Central memory CD8-positive, alpha-beta T cell (primary cell): Measurements from ENCODE around the gene BRD4.
A peak's percentile ranks its signal among the peaks of the same experiment; 100 is the strongest.

Source experiments
- ATAC-seq: fragments of 150-1000 bp; cut with Tn5 transposase; replicated peaks from 2 replicates; pipeline ENCODE4 v1.10.0; 2022; ENCODE audit warnings: mild to moderate bottlenecking, moderate FRiP score, moderate number of reproducible peaks; ENCODE audit not compliant: poor library complexity, severe bottlenecking; ENCODE audit errors: extremely low read depth
- DNase-seq, 2 donors: peaks; one replicate each; pipeline ENCODE4 v3.0.0; 2021; ENCODE audit warnings: low spot score in 2 of 2
- H3K27ac Mint-ChIP-seq: one replicate; pipeline ENCODE4 v1.8.0; 2022; ENCODE audit warnings: low read depth, mild to moderate bottlenecking, moderate library complexity, mixed read lengths
- H3K27me3 Mint-ChIP-seq: one replicate; pipeline ENCODE4 v1.8.0; 2022; ENCODE audit warnings: mixed read lengths
- H3K36me3 Mint-ChIP-seq: one replicate; pipeline ENCODE4 v1.8.0; 2022; ENCODE audit warnings: mild to moderate bottlenecking, moderate library complexity, mixed read lengths; ENCODE audit not compliant: insufficient read depth
- H3K4me1 Mint-ChIP-seq: one replicate; pipeline ENCODE4 v1.8.0; 2022; ENCODE audit warnings: mixed read lengths
- H3K4me3 Mint-ChIP-seq: one replicate; pipeline ENCODE4 v1.8.0; 2022; ENCODE audit warnings: mild to moderate bottlenecking, moderate library complexity, mixed read lengths
- H3K9me3 Mint-ChIP-seq: one replicate; pipeline ENCODE4 v1.8.0; 2022; ENCODE audit warnings: mixed read lengths

The BRD4 gene

DNA sequence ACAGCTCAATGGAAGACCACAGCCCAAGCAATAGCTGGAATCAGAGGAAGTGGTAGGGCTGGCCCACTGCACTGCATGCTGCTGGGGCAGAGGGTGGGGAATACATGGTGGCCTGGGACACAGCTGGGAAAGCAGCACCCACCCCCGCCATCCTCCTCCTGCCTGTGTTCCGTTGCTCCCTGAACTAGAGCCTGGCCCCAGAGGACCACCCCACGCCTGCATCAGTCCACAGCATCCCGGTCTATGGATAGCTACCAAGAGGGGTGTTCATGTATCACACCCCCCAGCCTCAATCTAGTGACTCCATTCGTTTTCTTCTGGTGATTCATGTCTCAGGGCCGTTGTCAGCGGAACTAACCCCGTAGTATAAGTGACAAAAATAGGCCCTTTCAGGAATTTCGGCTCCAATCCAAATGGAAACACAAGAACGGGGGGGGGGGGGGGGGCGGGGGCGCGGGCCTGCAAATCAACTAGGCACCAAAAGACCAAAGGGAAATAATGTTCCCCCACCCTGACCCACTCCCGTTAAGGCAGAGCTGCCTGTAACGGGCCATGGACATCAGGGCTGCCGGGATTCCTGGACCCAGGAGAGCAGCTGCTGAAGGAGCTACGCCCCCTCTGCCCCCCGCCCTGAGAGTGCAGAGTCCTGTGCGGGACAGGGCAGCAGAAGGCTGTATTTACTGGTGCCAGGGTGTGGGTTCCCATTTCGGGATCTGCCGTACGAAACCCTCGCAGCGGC, 81.2 kb downstream of the BRD4 start:
- Mint-ChIP-seq H3K36me3 (peaks cover 28% of the 10 kb centered on the region), H3K4me1 (peaks cover 2% of the 10 kb centered on the region), H3K9me3 (no peaks in the 10 kb centered on the region), H3K27me3 (no peaks in the 10 kb centered on the region), H3K4me3 (no peak overlapping the region), H3K27ac (peak overlapping the region; percentile 35)
- ATAC-seq (no peak), DNase-seq (no peak)

DNA sequence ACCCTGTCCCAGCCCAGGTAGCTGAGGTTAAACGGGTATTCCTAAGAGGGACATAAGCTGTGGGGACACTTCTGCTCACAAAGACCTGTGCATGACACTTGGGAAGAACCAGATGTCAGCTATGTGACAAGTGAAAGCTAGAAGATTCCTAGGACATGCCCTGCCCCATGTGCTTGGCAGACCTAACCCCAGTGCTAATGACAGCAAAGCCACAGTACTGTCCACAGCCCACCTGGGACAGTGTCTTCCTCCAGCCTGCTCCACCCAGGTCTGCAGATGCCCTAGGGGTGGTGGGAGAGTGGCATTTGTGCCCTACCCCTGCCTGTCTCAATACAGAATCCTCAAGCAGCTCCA, 81.7 kb downstream of the BRD4 start:
- Mint-ChIP-seq H3K27me3 (no peaks in the 10 kb centered on the region), H3K9me3 (no peaks in the 10 kb centered on the region)

DNA sequence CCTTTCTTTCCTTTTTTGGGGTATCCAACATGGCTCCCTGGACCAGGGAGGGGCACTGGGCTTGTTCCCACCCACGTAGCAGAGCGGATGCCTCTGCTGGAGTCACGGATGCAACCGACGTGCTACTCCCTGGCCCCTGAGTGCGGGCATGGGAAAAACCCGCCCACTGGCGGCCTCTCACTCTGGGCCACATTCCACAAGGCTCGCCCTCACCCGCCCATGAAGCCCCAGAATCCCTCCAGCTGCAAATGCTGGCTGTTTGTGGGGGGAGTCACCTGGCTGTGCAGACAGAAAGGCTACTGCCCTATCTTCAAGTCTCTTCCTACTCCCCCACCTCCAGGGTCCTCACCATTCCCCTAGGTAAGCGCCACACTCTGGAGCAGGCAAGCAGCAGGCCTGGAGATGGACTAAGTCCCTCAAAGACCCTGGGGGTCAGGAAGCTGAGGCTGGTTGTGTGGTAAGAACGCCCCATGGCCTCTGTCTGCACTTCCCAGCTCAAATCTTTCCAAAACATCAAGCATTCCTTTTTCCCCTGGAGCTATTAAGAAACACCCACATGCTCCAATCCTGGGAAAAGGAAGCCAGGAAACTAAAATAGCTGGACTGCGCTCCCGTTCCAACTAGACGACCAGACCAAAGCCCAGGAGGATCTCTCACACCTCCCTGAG, 82.2 kb downstream of the BRD4 start:
- ATAC-seq (no peak), DNase-seq (no peak)
- peaks cover 24% of the 10 kb centered on the region for H3K36me3 Mint-ChIP-seq
- no peak overlapping the region for H3K27ac Mint-ChIP-seq
- no peaks in the 10 kb centered on the region for H3K27me3 Mint-ChIP-seq
- no peak overlapping the region for H3K4me3 Mint-ChIP-seq
- peaks cover 8% of the 10 kb centered on the region for H3K4me1 Mint-ChIP-seq
- no peaks in the 10 kb centered on the region for H3K9me3 Mint-ChIP-seq

More for the DNA sequence above, 81.7 kb downstream of the BRD4 start:
- no peak for DNase-seq
- H3K27ac Mint-ChIP-seq = peak overlapping the region; percentile 35
- H3K36me3 Mint-ChIP-seq = peaks cover 27% of the 10 kb centered on the region
- ATAC-seq = no peak
- H3K4me1 Mint-ChIP-seq = peaks cover 8% of the 10 kb centered on the region
- no peak overlapping the region for H3K4me3 Mint-ChIP-seq

DNA sequence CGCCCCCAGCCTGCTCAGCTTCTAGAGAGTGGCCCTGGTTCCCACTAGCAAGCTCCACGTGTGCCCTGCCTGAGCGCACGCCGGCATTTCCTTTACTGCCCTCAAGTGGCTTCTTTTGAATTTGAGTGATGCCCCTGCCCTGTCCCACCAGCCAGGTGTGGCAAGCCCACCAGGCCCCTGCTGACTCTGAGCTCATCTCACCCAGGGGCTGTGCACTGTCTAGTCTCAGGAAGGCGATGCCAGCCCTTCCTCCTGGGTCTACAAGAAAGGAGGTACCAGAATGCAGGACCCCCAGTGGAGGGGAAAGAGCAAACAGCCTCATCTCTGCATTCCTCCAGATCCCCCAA, 82.8 kb downstream of the BRD4 start:
- DNase-seq (no peak), ATAC-seq (no peak)
- Mint-ChIP-seq H3K9me3 (no peaks in the 10 kb centered on the region), H3K4me3 (no peak overlapping the region), H3K36me3 (peaks cover 21% of the 10 kb centered on the region), H3K4me1 (peaks cover 8% of the 10 kb centered on the region), H3K27me3 (no peaks in the 10 kb centered on the region), H3K27ac (no peak overlapping the region)

DNA sequence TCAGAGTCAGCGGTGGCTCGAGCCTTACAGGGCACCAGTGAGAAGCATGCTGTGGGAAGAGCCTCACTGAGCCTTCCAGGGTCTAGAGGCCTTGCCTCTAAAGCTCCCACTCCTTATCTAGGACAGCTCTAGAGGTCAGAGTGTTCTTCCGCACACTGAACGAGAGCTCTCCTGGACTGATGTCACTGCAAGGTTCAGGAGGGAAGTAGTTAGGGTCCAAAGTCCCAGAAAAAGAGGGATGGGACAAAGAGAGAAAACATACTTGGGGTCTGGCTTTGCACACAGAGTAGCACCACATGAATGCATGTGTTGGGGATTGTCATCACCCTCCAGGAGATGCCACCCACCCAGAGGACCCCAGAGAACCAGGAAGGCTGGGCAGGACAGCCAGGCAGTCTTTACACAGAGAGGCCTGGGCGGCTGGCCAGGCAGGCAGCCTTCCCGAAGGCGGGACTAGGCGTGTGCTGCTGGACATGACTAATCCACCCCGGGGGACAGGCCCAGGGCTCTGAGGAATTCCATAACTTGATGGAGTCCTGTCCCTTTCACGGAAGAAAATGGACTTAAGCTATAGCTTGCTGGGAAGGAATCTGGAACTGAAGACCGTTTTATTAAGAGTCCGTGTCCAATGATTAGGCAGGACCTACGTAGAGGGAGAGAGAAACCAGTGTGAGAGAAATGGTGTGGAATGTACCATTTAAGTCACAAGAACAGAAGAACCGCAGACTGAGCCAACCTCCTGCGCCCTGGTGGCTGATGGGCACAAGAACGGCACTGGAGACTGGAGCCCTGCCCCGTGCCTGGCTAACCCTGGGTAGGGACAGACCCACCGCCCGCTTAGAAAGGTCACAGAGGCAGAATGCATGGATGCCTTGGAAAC, 83.5 kb downstream of the BRD4 start:
- peaks cover 9% of the 10 kb centered on the region for H3K4me1 Mint-ChIP-seq
- H3K9me3 Mint-ChIP-seq = no peaks in the 10 kb centered on the region
- no peak overlapping the region for H3K4me3 Mint-ChIP-seq
- ATAC-seq (no peak), DNase-seq (no peak)
- H3K36me3 Mint-ChIP-seq = peaks cover 20% of the 10 kb centered on the region
- no peak overlapping the region for H3K27ac Mint-ChIP-seq
- H3K27me3 Mint-ChIP-seq = no peaks in the 10 kb centered on the region

DNA sequence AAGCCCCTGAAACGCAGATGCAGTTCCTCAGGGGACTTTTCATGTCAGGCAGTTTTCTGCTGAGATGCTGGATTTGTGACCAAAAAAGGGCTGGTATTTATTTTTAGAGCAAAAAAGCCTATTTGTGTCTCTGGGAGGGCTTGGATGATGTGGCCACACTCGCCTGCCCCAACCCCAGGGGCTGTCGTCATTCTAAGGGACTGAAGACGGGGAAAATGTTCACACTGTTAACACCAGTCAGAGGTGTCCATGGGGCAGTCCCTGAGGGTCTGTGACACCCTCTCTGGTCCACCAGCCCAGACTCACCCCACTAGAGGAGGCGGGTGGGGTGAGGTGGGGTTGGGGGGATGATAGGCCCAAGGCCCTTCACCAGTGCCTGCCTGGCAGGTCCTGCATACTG, 84.2 kb downstream of the BRD4 start:
- ATAC-seq = no peak
- Mint-ChIP-seq H3K36me3 (peaks cover 20% of the 10 kb centered on the region), H3K4me3 (no peak overlapping the region), H3K27me3 (no peaks in the 10 kb centered on the region), H3K4me1 (peaks cover 14% of the 10 kb centered on the region), H3K27ac (no peak overlapping the region), H3K9me3 (no peaks in the 10 kb centered on the region)
- DNase-seq = no peak

DNA sequence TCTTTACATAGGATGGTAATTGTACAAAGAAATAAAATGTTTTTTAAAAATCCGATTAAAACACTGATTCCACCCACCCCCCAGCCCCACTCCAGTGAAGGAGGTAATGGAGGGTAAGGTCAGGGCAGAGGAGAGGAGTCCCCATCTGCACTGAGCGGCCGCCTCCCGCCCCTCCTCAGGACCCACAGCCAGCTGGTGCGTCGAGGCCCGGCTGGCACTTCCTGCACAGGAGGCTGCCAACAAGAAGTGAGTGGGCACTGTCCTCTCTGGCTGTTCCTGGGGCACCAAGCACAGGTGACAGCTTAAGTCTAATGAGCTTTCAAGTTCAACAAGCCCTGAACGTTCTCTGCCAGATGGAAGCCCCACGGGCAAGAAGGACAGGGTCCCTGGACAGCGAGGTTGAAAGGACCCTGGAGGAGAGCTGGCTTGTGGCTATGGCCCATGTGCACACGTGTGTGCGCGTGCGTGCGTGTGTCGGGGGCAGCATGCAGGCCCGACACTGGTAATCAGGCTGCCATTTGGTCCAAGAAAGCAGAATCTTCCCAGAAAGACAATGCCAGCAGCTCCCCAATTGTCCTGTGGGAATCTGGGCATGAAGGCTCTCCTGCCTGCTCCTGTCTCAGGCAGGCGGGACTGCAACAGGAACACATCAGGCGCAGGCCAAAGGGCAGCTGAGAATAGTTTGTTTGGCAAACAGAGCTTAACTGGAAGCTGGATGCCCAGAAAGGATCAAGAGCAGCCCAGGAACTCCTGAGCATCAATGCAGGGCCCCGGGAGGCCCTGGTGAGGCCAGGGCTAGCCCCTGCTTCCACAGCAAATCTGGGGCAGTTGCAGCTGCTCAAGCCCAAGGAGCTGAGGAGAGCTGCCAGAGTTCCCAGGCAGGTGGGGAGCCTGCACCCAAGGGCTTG, 85.0 kb downstream of the BRD4 start:
- Mint-ChIP-seq H3K4me1 (peaks cover 14% of the 10 kb centered on the region), H3K36me3 (peaks cover 16% of the 10 kb centered on the region), H3K4me3 (no peak overlapping the region), H3K27me3 (no peaks in the 10 kb centered on the region), H3K9me3 (no peaks in the 10 kb centered on the region), H3K27ac (no peak overlapping the region)
- DNase-seq (no peak), ATAC-seq (no peak)

DNA sequence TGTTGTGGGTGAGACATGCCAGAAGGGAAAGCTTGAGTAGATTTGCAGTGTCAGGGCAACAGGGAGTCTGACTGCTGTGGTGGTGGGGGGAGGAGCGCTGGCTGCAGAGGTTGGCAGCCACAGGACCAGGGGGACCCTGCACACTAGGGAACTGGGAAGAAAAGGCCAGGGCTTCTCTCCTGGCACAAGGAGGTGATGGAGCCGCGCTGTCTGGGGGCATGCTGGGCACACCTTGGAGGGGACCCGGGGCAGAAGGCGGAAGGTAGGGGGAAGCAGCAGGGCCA, 86.2 kb downstream of the BRD4 start:
- H3K4me3 Mint-ChIP-seq = no peak overlapping the region
- no peak for DNase-seq
- peak overlapping the region; percentile 70 for H3K27ac Mint-ChIP-seq
- peaks cover 12% of the 10 kb centered on the region for H3K36me3 Mint-ChIP-seq
- no peaks in the 10 kb centered on the region for H3K9me3 Mint-ChIP-seq
- H3K27me3 Mint-ChIP-seq = no peaks in the 10 kb centered on the region
- ATAC-seq = no peak
- H3K4me1 Mint-ChIP-seq = peaks cover 14% of the 10 kb centered on the region

DNA sequence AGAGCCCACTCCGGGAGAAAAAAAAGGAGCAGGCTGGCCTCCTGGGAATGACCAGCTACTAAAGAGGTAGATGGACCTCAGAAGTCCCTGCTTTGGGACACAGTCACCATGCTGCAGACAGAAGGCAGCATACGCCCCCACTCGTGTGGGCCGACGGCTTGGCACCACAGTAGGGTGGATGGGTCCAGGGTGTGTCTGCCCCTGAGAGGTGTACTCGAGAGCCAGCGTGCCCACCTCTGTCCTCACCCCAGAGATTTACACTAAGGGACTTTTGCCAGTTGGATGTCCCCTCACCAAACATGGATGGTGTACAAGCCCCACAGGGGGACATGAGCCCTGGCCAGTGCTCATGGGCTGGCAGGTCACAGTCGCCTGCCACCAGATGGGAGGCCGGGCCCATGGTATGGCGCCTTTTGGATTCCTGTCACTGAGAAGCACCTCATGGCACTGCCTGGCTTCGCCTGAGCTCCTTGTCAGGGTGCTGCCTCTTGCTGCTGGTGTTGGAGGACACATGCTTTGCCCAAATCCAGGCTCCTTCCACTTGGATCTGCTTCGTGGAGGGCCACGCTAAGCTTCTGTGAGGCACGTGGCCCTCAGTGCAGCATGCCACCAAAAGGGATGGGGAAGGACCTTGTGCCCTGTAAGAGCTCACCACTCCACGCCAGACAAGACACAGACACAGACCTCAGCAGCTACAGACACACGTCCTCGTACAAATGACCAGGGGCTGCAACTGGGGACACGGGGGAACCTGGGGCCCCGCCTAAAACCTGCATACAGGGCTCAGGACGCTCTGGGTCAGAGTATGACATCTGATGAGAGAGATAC, 86.8 kb downstream of the BRD4 start:
- Mint-ChIP-seq H3K4me1 (peaks cover 14% of the 10 kb centered on the region), H3K27ac (peak overlapping the region; percentile 70), H3K9me3 (no peaks in the 10 kb centered on the region), H3K36me3 (peaks cover 14% of the 10 kb centered on the region), H3K27me3 (no peaks in the 10 kb centered on the region), H3K4me3 (no peak overlapping the region)
- no peak for DNase-seq
- no peak for ATAC-seq

DNA sequence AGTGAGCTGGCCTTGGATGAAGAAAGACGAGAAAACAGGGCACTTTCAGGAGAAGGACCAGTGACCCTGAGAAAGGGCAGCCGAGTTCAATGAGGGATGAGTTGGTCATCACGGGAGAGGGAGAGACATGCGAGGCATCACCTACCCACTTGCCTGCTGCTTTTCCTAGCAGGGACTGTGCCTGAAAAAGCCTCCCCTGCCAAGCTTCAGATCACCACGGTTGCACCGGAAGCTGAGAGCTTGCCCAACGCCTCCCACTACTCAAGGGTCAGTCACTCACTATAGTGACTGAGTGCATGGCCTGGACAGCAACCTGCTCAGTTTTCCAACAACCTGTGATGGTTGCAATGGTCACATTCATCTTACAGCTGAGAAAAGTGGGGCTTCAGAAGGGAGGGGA, 87.5 kb downstream of the BRD4 start:
- no peaks in the 10 kb centered on the region for H3K9me3 Mint-ChIP-seq
- DNase-seq = no peak
- H3K27ac Mint-ChIP-seq = no peak overlapping the region
- H3K4me3 Mint-ChIP-seq = no peak overlapping the region
- peaks cover 14% of the 10 kb centered on the region for H3K4me1 Mint-ChIP-seq
- peaks cover 15% of the 10 kb centered on the region for H3K36me3 Mint-ChIP-seq
- H3K27me3 Mint-ChIP-seq = no peaks in the 10 kb centered on the region
- no peak for ATAC-seq

DNA sequence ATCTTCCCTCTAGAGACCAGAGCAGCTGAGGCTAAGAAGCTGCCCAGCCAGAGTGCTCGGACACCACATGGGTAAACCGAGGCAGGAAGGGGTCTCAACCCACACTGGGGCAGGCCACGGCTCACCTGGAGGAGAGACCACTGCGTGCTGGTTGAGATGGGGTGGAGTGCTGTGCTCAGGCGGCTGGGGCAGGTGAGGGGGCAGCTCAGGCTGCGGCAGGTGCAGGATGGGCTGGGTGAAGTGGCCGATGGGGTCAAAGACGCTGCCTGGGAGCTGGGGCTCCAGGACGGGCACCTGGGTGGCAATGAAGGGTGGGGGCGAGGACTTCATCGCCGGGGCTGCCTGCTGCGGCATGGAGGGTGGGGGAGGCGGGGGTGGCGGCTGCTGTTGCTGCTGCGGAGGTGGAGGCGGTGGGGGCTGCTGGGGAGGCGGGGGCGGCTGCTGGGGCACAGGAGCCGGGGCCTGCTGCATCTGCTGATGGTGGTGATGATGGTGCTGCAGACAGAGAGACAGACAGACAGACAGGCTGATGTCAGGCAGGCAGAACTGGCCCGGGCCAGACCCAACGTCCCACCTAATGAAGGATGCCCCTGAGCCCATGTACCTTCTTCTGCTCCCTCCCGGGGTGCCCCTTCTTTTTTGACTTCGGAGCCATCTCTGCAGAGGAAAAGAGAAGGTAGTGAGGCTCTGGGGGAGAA, 88.1 kb downstream of the BRD4 start:
- no peaks in the 10 kb centered on the region for H3K9me3 Mint-ChIP-seq
- H3K27ac Mint-ChIP-seq = no peak overlapping the region
- H3K4me3 Mint-ChIP-seq = no peak overlapping the region
- DNase-seq (no peak), ATAC-seq (no peak)
- peaks cover 14% of the 10 kb centered on the region for H3K4me1 Mint-ChIP-seq
- H3K27me3 Mint-ChIP-seq = no peaks in the 10 kb centered on the region
- peaks cover 19% of the 10 kb centered on the region for H3K36me3 Mint-ChIP-seq
